HAP-1 (cell line): Measurements from ENCODE around the gene FHIP1B.

Experiments used
- DNase-seq, 2 experiments: peaks; one replicate each; pipeline ENCODE4 v3.0.0-alpha.2; 2016 to 2020; ENCODE audit warnings: low spot score in 2 of 2
- H3K27me3 ChIP-seq: fragments of 250-450 bp; sonication (Bioruptor Pico); 2 replicates; pipeline ENCODE4 v1.5.1; 2020; ENCODE audit warnings: low read depth, mild to moderate bottlenecking, moderate library complexity
- H3K36me3 ChIP-seq: fragments of 250-450 bp; sonication (Bioruptor Pico); replicated peaks from 2 replicates; pipeline ENCODE4 v1.5.1; 2020; ENCODE audit warnings: mild to moderate bottlenecking
- H3K4me1 ChIP-seq: fragments of 250-450 bp; sonication (Bioruptor Pico); 2 replicates; pipeline ENCODE4 v1.5.1; 2020; ENCODE audit warnings: mild to moderate bottlenecking
- H3K4me3 ChIP-seq: fragments of 250-450 bp; sonication (Bioruptor Pico); 2 replicates; pipeline ENCODE4 v1.5.1; 2020; ENCODE audit warnings: mild to moderate bottlenecking, moderate library complexity
- H3K9me3 ChIP-seq: fragments of 250-450 bp; sonication (Bioruptor Pico); 2 replicates; pipeline ENCODE4 v1.5.1; 2020; ENCODE audit warnings: mild to moderate bottlenecking, moderate library complexity
- in situ Hi-C: fragments of 300-500 bp; cut with MboI; formaldehyde crosslinking; loops from 3 replicates; pipeline ENCODE4 v1.14.3; 2020; ENCODE audit warnings: low sequenced_read_pairs, inconsistent platforms, mixed read lengths

Gene FHIP1B

GRCh38 chr11:6229911-6230310 lies 4.5 kb downstream of the FHIP1B start:
- no peak for DNase-seq
- Histone ChIP-seq H3K4me1 (peaks cover 10% of the 10 kb centered on the region; the same call in 1 of the 2 replicates), H3K36me3 (no peaks in the 10 kb centered on the region), H3K9me3 (no peaks in the 10 kb centered on the region), H3K27me3 (no peaks in the 10 kb centered on the region), H3K4me3 (no peak overlapping the region)
- in situ Hi-C loops: no loop called here

- no peaks in the 10 kb centered on the region for H3K27me3 ChIP-seq
- in situ Hi-C loops: no loop called here
- H3K9me3 ChIP-seq: no peaks in the 10 kb centered on the region
- H3K4me1 ChIP-seq: peaks cover 8% of the 10 kb centered on the region; the same call in 1 of the 2 replicates
- DNase-seq: no peak
- peaks cover 4% of the 10 kb centered on the region for H3K36me3 ChIP-seq
- H3K4me3 ChIP-seq: no peak overlapping the region
Observed at GRCh38 chr11:6228520-6228919, 5.9 kb downstream of the FHIP1B start.

- Histone ChIP-seq H3K4me1 (peaks cover 7% of the 10 kb centered on the region; the same call in 1 of the 2 replicates), H3K9me3 (no peaks in the 10 kb centered on the region), H3K4me3 (no peak overlapping the region), H3K36me3 (peaks cover 25% of the 10 kb centered on the region), H3K27me3 (no peaks in the 10 kb centered on the region)
- in situ Hi-C loops: no loop called here
- no peak for DNase-seq
Observed at GRCh38 chr11:6225896-6226295, 8.5 kb downstream of the FHIP1B start.

- no peak for DNase-seq
- peaks cover 7% of the 10 kb centered on the region; the same call in 1 of the 2 replicates for H3K4me1 ChIP-seq
Observed at GRCh38 chr11:6225024-6225423, 9.4 kb downstream of the FHIP1B start.

GRCh38 chr11:6224421-6224820 lies 10.0 kb downstream of the FHIP1B start:
- Histone ChIP-seq H3K9me3 (no peaks in the 10 kb centered on the region), H3K4me1 (peaks cover 7% of the 10 kb centered on the region; the same call in 1 of the 2 replicates), H3K4me3 (no peak overlapping the region), H3K27me3 (no peaks in the 10 kb centered on the region), H3K36me3 (peaks cover 30% of the 10 kb centered on the region)
- in situ Hi-C loops: no loop called here
- DNase-seq: no peak

More at GRCh38 chr11:6225024-6225423, 9.4 kb downstream of the FHIP1B start:
- no peaks in the 10 kb centered on the region for H3K9me3 ChIP-seq
- H3K27me3 ChIP-seq: no peaks in the 10 kb centered on the region
- H3K36me3 ChIP-seq: peaks cover 25% of the 10 kb centered on the region
- in situ Hi-C loops: no loop called here
- no peak overlapping the region for H3K4me3 ChIP-seq

- H3K27me3 ChIP-seq: no peaks in the 10 kb centered on the region
- H3K4me3 ChIP-seq: no peak overlapping the region
- peaks cover 7% of the 10 kb centered on the region; the same call in 1 of the 2 replicates for H3K4me1 ChIP-seq
- H3K36me3 ChIP-seq: peaks cover 34% of the 10 kb centered on the region
- no peak for DNase-seq
- in situ Hi-C loops: no loop called here
- no peaks in the 10 kb centered on the region for H3K9me3 ChIP-seq
Observed at GRCh38 chr11:6223854-6224253, 10.6 kb downstream of the FHIP1B start.

- in situ Hi-C loops: no loop called here
- peaks cover 37% of the 10 kb centered on the region for H3K36me3 ChIP-seq
Observed at GRCh38 chr11:6219359-6219758, 15.1 kb downstream of the FHIP1B start.

GRCh38 chr11:6217722-6218121 lies 16.7 kb downstream of the FHIP1B start:
- no peaks in the 10 kb centered on the region for H3K4me1 ChIP-seq
- DNase-seq: no peak
- H3K9me3 ChIP-seq: no peaks in the 10 kb centered on the region
- no peak overlapping the region for H3K4me3 ChIP-seq
- peaks cover 27% of the 10 kb centered on the region for H3K36me3 ChIP-seq
- H3K27me3 ChIP-seq: no peaks in the 10 kb centered on the region
- in situ Hi-C loops: no loop called here

More at GRCh38 chr11:6219359-6219758, 15.1 kb downstream of the FHIP1B start:
- H3K4me3 ChIP-seq: no peak overlapping the region
- H3K9me3 ChIP-seq: no peaks in the 10 kb centered on the region
- no peaks in the 10 kb centered on the region for H3K27me3 ChIP-seq
- no peaks in the 10 kb centered on the region for H3K4me1 ChIP-seq
- no peak for DNase-seq

- peaks cover 18% of the 10 kb centered on the region for H3K36me3 ChIP-seq
- no peaks in the 10 kb centered on the region for H3K4me1 ChIP-seq
- H3K27me3 ChIP-seq: no peaks in the 10 kb centered on the region
- in situ Hi-C loops: no loop called here
- DNase-seq: no peak
- H3K4me3 ChIP-seq: no peak overlapping the region
- no peaks in the 10 kb centered on the region for H3K9me3 ChIP-seq
Observed at GRCh38 chr11:6216501-6216900, 17.9 kb downstream of the FHIP1B start.

- H3K36me3 ChIP-seq: peaks cover 17% of the 10 kb centered on the region
- no peaks in the 10 kb centered on the region for H3K9me3 ChIP-seq
Observed at GRCh38 chr11:6214530-6214929, 19.9 kb downstream of the FHIP1B start.

GRCh38 chr11:6210274-6210955 lies 24.0 kb downstream of the FHIP1B start:
- H3K36me3 ChIP-seq: peaks cover 8% of the 10 kb centered on the region
- H3K4me3 ChIP-seq: no peak overlapping the region
- H3K27me3 ChIP-seq: no peaks in the 10 kb centered on the region
- no peak for DNase-seq
- H3K9me3 ChIP-seq: no peaks in the 10 kb centered on the region
- no peaks in the 10 kb centered on the region for H3K4me1 ChIP-seq
- in situ Hi-C loops: no loop called here

More at GRCh38 chr11:6214530-6214929, 19.9 kb downstream of the FHIP1B start:
- no peak overlapping the region for H3K4me3 ChIP-seq
- no peaks in the 10 kb centered on the region for H3K27me3 ChIP-seq
- no peak for DNase-seq
- H3K4me1 ChIP-seq: no peaks in the 10 kb centered on the region
- in situ Hi-C loops: no loop called here

- no peaks in the 10 kb centered on the region for H3K27me3 ChIP-seq
- DNase-seq: no peak
- peaks cover 8% of the 10 kb centered on the region for H3K36me3 ChIP-seq
- H3K9me3 ChIP-seq: no peaks in the 10 kb centered on the region
- in situ Hi-C loops: no loop called here
- no peaks in the 10 kb centered on the region for H3K4me1 ChIP-seq
- H3K4me3 ChIP-seq: no peak overlapping the region
Observed at GRCh38 chr11:6209801-6210200, 24.6 kb downstream of the FHIP1B start.

- Histone ChIP-seq H3K4me1 (no peaks in the 10 kb centered on the region), H3K9me3 (no peaks in the 10 kb centered on the region), H3K27me3 (no peaks in the 10 kb centered on the region), H3K4me3 (no peak overlapping the region), H3K36me3 (peaks cover 6% of the 10 kb centered on the region)
- DNase-seq: no peak
- in situ Hi-C loops: no loop called here
Observed at GRCh38 chr11:6206456-6207180, 27.8 kb downstream of the FHIP1B start.

- H3K27me3 ChIP-seq: no peaks in the 10 kb centered on the region
- H3K36me3 ChIP-seq: no peaks in the 10 kb centered on the region
- H3K9me3 ChIP-seq: no peaks in the 10 kb centered on the region
- no peak within 1 kb of the TSS for H3K4me3 ChIP-seq
- DNase-seq: no peak
- in situ Hi-C loops: no loop called here
- H3K4me1 ChIP-seq: peaks cover 4% of the 10 kb centered on the region; the same call in 1 of the 2 replicates
Observed at GRCh38 chr11:6205366-6205765, 29.1 kb downstream of the FHIP1B start, which contains the start of gene C11orf42. C11orf42 (plus strand) TSS chr11:6205557; CDS start chr11:6205616, 59 bp downstream.
